ENCODE results near the gene AOAH.

AOAH gene

DNA sequence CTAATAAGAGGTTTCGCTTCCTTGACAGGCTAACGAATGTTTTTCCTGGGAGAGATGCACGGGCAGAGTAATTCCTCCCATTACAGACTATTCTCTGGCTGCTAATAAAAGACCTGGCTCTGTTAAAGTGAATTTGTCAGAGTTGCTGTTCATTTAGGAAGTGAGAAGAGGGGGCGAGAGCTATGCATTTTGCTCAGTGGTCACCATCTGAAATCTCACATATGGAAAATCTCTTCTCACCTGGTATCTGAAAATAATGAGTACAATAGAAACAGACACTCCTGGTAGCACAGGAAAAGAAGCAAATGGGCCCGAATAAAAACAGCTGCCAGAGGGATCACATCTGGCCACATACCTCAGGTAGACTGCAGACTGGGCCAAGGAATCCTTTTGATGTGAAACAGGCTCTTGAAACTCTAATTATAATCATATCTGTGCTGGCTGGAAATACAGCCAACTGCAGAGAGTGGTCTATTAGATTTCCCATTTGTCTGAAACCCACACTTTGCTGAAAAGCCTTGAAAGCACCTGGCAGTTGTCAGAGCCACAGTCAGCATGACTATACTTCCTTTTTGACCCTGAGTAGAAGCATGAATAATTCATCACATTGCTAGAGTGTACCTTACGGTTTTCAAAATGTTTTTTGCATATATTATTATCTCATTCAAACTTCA is 33.6 kb downstream of the AOAH start:
- DNase-seq (ENCODE audit: low read depth in 2 of 2): no peak

GRCh38 chr7:36690041-36690440 is 34.3 kb downstream of the AOAH start:
- no peak for DNase-seq (ENCODE audit: low read depth in 2 of 2)

- DNase-seq (ENCODE audit: low read depth in 2 of 2): peak; percentile 6 to 20
Observed at GRCh38 chr7:36686499-36686898, 37.8 kb downstream of the AOAH start.

GRCh38 chr7:36684954-36685353 is 39.3 kb downstream of the AOAH start:
- DNase-seq (ENCODE audit: low read depth in 2 of 2): no peak

GRCh38 chr7:36683695-36684357 is 40.5 kb downstream of the AOAH start:
- no peak for DNase-seq (ENCODE audit: low read depth in 2 of 2)

DNA sequence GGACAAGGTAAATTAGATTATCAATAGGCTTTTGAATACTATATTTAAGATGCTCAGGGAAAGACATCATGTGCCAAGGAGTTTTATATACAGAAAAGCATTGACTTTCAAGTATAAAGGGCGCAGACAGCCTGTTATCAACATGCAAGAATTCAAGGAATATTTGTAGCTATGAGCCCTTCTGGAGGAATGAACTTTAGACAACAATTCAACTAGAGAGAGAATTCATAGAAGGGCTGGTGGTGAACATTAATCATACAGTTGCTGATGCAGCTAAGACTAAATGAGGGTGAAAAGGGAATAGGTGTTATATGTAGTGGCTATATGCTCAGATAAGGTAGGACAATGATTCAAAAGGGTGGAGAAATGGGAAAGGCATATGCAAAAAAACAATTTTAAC is 41.2 kb downstream of the AOAH start:
- no peak for DNase-seq (ENCODE audit: low read depth in 2 of 2)

DNA sequence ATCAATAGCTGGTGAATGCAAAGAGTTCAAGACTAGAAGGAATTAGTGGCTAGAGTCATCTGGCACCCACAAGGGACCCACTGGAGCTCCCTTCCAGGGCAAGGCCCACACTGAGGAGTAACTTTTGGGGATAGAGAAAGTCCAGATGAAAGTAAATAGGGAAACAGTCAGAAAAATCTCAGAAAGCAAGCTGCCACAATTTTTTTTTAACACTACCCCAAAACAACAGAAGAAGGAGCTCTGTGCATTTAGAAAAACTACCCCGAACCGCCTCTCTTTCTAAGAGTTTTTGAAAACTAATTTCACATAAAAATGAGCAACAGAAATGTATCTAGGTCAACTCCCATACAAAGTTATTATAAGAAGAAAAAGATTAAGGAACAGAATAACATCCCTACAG is 42.2 kb downstream of the AOAH start:
- no peak for DNase-seq (ENCODE audit: low read depth in 2 of 2)

- DNase-seq (ENCODE audit: low read depth in 2 of 2): no peak
Observed at GRCh38 chr7:36677769-36678437, 46.4 kb downstream of the AOAH start.

- DNase-seq (ENCODE audit: low read depth in 2 of 2): no peak
Observed at GRCh38 chr7:36673703-36674102, 50.6 kb downstream of the AOAH start.

DNA sequence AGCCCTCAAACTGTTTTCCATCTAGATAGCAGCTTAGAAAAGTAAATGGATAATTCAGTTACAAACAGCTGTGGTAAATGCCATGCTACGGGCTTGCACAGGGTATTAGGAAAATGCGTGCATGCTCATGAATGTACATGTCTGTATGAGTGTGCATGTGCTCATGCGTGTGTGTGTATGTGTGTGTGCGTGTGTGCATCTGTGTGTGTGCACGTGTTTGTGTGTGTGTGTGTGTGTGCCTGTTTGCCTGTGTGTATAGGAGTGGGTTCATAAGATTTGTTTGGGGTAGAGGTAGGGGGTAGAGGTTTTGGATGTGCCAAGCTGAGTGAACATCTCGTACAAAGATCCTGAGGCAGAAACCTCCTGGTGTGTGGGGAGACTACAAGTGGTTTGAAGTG is 52.9 kb downstream of the AOAH start:
- no peak for DNase-seq (ENCODE audit: low read depth in 2 of 2)

DNA sequence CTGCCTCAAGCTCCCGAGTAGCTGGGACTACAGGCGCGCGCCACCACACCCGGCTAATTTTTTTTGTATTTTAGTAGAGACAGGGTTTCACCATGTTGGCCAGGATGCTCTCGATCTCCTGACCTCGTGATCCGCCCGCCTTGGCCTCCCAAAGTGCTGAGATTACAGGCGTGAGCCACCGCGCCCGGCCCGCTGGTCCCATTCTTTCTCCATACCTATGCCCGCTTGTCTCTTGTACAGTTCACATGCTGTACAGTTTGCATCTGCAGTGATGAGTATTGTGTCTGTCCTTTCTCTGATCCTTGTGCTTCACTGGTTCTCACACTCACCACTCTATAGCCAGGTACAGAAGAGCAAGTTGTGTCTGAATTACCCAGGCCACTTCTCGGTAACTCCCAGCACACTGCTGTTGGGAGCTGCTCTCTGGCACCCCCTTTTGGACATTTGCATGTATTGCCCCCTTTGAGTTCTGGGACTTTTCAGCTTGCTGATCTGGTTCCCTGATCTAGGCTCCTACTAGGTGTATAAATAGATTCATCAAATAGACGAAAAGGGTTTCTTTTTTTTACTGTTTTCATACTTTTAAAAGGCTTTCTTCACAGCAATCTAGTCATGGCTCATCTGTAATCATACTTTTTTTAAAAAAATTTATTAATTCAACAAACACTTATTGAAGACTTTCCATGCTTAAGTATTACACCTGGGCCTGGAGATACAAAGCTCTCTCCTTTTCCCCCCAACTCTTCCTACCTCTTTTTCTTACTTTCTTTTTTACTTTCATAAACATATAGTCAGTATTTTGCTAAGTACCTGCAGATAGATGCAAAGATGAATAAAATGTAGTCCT is 53.5 kb downstream of the AOAH start:
- DNase-seq (ENCODE audit: low read depth in 2 of 2): peak; percentile 34 to 39

DNA sequence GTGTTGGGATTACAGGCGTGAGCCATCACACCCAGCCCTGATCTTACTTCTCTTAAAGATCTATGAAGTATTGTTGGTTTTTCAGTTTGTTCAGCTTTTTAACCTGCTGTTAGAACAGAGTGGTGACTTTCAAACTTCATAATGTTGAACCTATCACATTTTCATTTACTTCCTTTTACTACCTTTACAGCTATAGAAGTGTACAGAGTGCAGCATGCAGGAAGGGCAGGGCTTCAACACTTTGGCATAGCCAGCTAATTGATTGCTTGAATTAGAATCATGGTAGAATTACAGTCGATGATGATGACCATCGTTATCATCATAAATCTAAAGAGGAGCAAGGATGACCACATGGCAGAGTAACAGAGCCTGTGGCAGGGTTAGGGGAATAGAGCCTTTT is 55.5 kb downstream of the AOAH start:
- DNase-seq (ENCODE audit: low read depth in 2 of 2): no peak

DNA sequence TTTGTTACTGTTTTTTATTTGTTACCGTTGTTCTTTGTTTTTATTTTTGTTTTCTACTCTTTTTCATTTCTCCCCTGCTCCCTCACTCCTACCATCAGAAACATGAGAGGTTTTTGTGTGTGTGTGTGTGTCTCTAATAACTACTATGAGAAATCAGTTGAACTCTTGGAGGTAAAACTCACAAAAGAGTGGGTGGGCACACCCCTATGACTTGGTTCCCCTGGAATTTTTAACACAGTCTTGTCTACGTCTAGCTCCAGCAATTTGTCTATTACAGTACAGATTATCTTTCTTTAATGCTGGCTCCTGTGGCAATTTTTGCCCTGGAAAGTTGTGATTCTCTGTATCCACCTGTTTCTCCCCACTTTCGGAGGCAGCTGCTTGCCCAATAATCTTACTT is 56.2 kb downstream of the AOAH start:
- no peak for DNase-seq (ENCODE audit: low read depth in 2 of 2)

GRCh38 chr7:36667007-36667745 is 57.1 kb downstream of the AOAH start:
- no peak for DNase-seq (ENCODE audit: low read depth in 2 of 2)

DNA sequence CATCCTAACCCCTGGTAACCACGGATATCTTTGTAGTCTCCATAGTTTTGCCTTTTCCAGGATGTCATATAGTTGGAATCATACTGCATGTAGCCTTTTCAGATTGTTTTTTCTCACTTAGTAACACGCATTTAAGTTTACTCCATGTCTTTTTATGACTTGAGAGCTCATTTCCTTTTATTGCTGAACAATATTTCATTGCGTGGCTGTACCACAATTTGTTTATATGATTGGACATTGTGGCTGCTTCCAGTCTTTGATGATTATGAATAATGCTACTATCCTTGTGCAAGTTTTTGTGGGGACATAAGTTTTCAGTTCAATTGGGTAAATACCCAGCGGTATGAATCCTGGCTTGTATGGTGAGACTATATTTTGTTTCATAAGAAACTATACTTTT is 60.8 kb downstream of the AOAH start:
- no peak for DNase-seq (ENCODE audit: low read depth in 2 of 2)

- DNase-seq (ENCODE audit: low read depth in 2 of 2): no peak
Observed at GRCh38 chr7:36661135-36661840, 63.0 kb downstream of the AOAH start.

GRCh38 chr7:36659638-36660341 is 64.5 kb downstream of the AOAH start:
- DNase-seq (ENCODE audit: low read depth in 2 of 2): no peak

DNA sequence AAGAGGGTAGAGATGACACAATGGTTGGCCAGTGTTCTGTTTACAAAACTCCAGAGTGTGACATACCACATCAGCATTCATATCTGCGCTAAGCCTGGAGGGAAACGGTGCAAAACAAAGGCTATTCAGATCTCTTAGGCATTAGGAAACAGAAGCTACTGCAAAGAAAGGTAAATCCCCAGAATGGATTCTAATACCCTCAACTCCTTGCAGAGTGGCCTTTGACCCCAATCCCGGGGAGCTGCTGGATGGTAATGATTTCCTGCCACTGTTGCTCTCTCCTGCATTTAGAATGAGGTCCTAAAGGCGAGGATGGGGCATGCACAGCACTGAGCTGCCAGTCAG is 65.2 kb downstream of the AOAH start:
- DNase-seq (ENCODE audit: low read depth in 2 of 2): no peak

DNA sequence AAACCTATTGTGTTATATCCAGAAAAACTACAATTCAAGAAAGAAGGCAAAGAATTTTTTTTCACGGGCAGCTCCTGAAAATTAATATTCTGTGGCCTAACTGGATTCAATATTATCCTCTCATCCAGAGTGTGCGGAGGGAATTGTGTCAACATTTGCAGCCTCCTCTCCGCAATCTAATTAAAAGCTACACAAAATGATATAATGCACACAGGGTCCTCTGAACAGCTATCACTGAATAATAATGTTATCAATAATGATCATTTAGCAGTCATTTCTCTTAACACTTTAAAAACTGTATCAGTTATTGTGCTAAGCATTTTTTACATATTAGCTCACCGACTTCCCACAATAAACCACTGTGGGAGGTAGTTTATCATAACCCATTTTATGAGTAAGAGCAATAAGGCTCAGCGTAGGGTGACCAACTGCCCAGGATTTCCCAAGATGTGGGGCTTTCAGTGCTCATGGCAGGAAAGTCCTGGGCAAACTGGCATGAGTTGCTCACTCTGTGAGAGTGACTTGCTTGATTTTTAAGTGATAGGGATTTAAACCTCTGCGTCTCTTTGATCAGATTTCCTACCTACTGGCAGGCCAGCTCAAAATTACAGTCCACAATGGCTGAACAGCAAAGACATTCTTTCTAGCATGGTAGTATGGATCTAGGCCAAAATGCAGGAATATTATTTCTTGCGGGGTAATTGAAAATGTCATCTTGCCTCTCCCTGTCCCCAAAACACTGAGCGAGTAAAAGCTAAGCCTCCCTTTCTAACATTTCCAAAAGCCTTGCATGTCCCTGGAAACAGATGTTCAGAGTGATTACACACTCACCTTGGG is 65.7 kb downstream of the AOAH start:
- DNase-seq (ENCODE audit: low read depth in 2 of 2): no peak
